Mesendoderm (in vitro differentiated cells): ENCODE results near the gene PLSCR2.
A peak's percentile ranks its signal among the peaks of the same experiment; 100 is the strongest.

Experiments
- DNase-seq: peaks from one replicate; pipeline ENCODE4 v3.0.0; 2013
- H2AK5ac ChIP-seq: 2 replicates; pipeline ENCODE4 v1.6.1; 2013; ENCODE audit warnings: low read length, inconsistent platforms
- H2BK120ac ChIP-seq: 2 replicates; pipeline ENCODE4 v1.6.1; 2013; ENCODE audit warnings: low read depth, mild to moderate bottlenecking, low read length, moderate library complexity, mixed read lengths
- H2BK15ac ChIP-seq: replicated peaks from 2 replicates; pipeline ENCODE4 v1.6.1; 2013; ENCODE audit warnings: low read depth, mild to moderate bottlenecking, moderate library complexity
- H2BK5ac ChIP-seq: 2 replicates; pipeline ENCODE4 v1.6.1; 2013; ENCODE audit warnings: low read length, inconsistent platforms
- H3K18ac ChIP-seq: 2 replicates; pipeline ENCODE4 v1.6.1; 2013; ENCODE audit warnings: mild to moderate bottlenecking, low read length, mixed read lengths
- H3K23ac ChIP-seq: one replicate; pipeline ENCODE4 v1.6.1; 2013; ENCODE audit warnings: low read length
- H3K27ac ChIP-seq: 2 replicates; pipeline ENCODE4 v1.5.1; 2013; ENCODE audit warnings: low read depth, mild to moderate bottlenecking, inconsistent platforms, low read length, moderate library complexity
- H3K27me3 ChIP-seq: 2 replicates; pipeline ENCODE4 v1.6.1; 2013; ENCODE audit warnings: low read length, control low read depth, mild to moderate bottlenecking, inconsistent platforms; ENCODE audit not compliant: insufficient read depth, poor library complexity
- H3K36me3 ChIP-seq: 2 replicates; pipeline ENCODE4 v1.6.1; 2013; ENCODE audit warnings: low read length, inconsistent platforms; ENCODE audit not compliant: control insufficient read depth, insufficient read depth
- H3K4ac ChIP-seq: one replicate; pipeline ENCODE4 v1.6.1; 2013; ENCODE audit warnings: low read depth, mild to moderate bottlenecking, low read length, moderate library complexity
- H3K4me1 ChIP-seq: 2 replicates; pipeline ENCODE4 v1.6.1; 2013; ENCODE audit warnings: low read depth, low read length, inconsistent platforms; ENCODE audit not compliant: control insufficient read depth
- H3K4me2 ChIP-seq: 2 replicates; pipeline ENCODE4 v1.6.1; 2013; ENCODE audit warnings: low read length
- H3K4me3 ChIP-seq: 2 replicates; pipeline ENCODE4 v1.5.1; 2013; ENCODE audit warnings: mild to moderate bottlenecking, low read length
- H3K56ac ChIP-seq: one replicate; pipeline ENCODE4 v1.6.1; 2013; ENCODE audit warnings: low read length
- H3K79me1 ChIP-seq: 2 replicates; pipeline ENCODE4 v1.6.1; 2013; ENCODE audit warnings: low read length, inconsistent platforms
- H3K79me2 ChIP-seq: 2 replicates; pipeline ENCODE4 v1.6.1; 2013; ENCODE audit warnings: mild to moderate bottlenecking, low read length; ENCODE audit not compliant: control insufficient read depth, insufficient read depth
- H3K9ac ChIP-seq: 2 replicates; pipeline ENCODE4 v1.6.1; 2013; ENCODE audit warnings: low read length, inconsistent platforms
- H4K5ac ChIP-seq: one replicate; pipeline ENCODE4 v1.6.1; 2013; ENCODE audit warnings: low read length
- H4K8ac ChIP-seq: one replicate; pipeline ENCODE4 v1.6.1; 2013; ENCODE audit warnings: low read depth, mild to moderate bottlenecking, control low read depth, low read length, moderate library complexity
- WGBS: extraction: QIAGEN DNeasy Blood & Tissue Kit; methylation state at CpG from one replicate; pipeline ENCODE4 v1.1.7; 2013; ENCODE audit warnings: low lambda C conversion rate, missing lambda C conversion rate; ENCODE audit not compliant: insufficient coverage; ENCODE audit errors: extremely low coverage; 5-methylcytosine and 5-hydroxymethylcytosine counted together

Gene PLSCR2

GRCh38 chr3:146505516-146505915, 36.2 kb upstream of the PLSCR2 start:
- Histone ChIP-seq H2BK5ac (no peak overlapping the region), H3K36me3 (no peaks in the 10 kb centered on the region), H3K79me2 (no peaks in the 10 kb centered on the region), H3K4me2 (no peak overlapping the region), H2BK120ac (no peak overlapping the region), H3K4ac (no peak overlapping the region), H4K8ac (no peak overlapping the region), H2BK15ac (no peak overlapping the region), H3K56ac (no peak overlapping the region), H3K4me3 (no peak overlapping the region), H3K9ac (no peak overlapping the region), H4K5ac (no peak overlapping the region), H3K79me1 (no peaks in the 10 kb centered on the region), H2AK5ac (no peak overlapping the region), H3K18ac (no peak overlapping the region), H3K4me1 (peaks cover 5% of the 10 kb centered on the region), H3K27me3 (no peaks in the 10 kb centered on the region), H3K27ac (no peak overlapping the region), H3K23ac (no peak overlapping the region)
- WGBS = no CpG with 5 or more reads among the region's 1 CpG
- DNase-seq = no peak

GRCh38 chr3:146504498-146505197, 35.3 kb upstream of the PLSCR2 start:
- Histone ChIP-seq H3K36me3 (no peaks in the 10 kb centered on the region), H2BK120ac (no peak overlapping the region), H3K9ac (no peak overlapping the region), H3K27ac (peak overlapping the region; percentile 33), H3K4me3 (no peak overlapping the region), H3K56ac (no peak overlapping the region), H3K23ac (no peak overlapping the region), H3K4me1 (peaks cover 5% of the 10 kb centered on the region), H2BK15ac (no peak overlapping the region), H3K27me3 (no peaks in the 10 kb centered on the region), H3K79me2 (no peaks in the 10 kb centered on the region), H4K5ac (no peak overlapping the region), H3K4ac (no peak overlapping the region), H2BK5ac (no peak overlapping the region), H2AK5ac (no peak overlapping the region), H4K8ac (peak overlapping the region; percentile 93), H3K18ac (peak overlapping the region; percentile 18), H3K79me1 (no peaks in the 10 kb centered on the region), H3K4me2 (no peak overlapping the region)
- DNase-seq = peak; percentile 96
- WGBS = no CpG with 5 or more reads among the region's 3 CpGs

- Histone ChIP-seq H3K4me2 (no peak overlapping the region), H3K4me1 (peaks cover 5% of the 10 kb centered on the region), H4K8ac (no peak overlapping the region), H3K4me3 (no peak overlapping the region), H3K79me1 (no peaks in the 10 kb centered on the region), H3K9ac (no peak overlapping the region), H3K27me3 (no peaks in the 10 kb centered on the region), H3K4ac (peak overlapping the region; percentile 96), H3K23ac (no peak overlapping the region), H2BK5ac (peak overlapping the region; percentile 17), H2BK15ac (peak overlapping the region; percentile 74), H3K36me3 (no peaks in the 10 kb centered on the region), H2AK5ac (peak overlapping the region; percentile 5), H3K79me2 (no peaks in the 10 kb centered on the region), H2BK120ac (peak overlapping the region; percentile 89), H3K18ac (peak overlapping the region; percentile 93), H3K56ac (peak overlapping the region; percentile 67), H3K27ac (peak overlapping the region; percentile 53), H4K5ac (no peak overlapping the region)
- no CpG with 5 or more reads among the region's 12 CpGs for WGBS
- peak; percentile 71 for DNase-seq
Measured at GRCh38 chr3:146503461-146504202, 34.3 kb upstream of the PLSCR2 start.

DNA sequence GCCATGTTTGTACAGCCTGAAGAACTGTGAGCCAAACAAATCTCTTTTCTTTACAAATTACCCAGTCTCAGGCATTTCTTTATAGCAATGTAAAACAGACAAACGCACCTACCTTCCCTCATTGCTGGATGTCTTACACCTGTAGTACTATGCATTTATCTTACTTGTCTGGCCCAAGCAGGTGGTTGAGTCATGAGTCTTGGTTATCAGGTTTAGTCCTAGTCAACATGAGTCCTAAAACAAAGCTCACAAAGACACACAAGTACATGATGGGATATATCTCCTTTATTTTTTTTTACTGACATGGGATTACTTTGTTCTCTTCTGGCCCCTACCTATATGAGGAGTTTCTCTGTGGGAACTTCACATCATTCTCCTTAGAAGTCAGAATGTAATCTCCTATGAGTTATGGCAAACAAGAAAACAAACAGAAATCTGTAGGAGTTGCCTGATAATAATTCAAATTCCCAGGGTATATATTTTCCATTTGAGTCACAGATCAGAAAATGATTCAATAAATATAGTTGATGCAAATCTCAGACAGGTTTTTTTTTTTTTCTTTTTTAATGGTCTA, 33.6 kb upstream of the PLSCR2 start:
- H3K18ac ChIP-seq = no peak overlapping the region
- WGBS = no CpG with 5 or more reads among the region's 1 CpG
- H3K56ac ChIP-seq = no peak overlapping the region
- H3K9ac ChIP-seq = no peak overlapping the region
- H3K79me2 ChIP-seq = no peaks in the 10 kb centered on the region
- no peak overlapping the region for H3K4ac ChIP-seq
- no peak for DNase-seq
- H2BK15ac ChIP-seq = no peak overlapping the region
- H3K27ac ChIP-seq = no peak overlapping the region
- H3K4me1 ChIP-seq = peaks cover 5% of the 10 kb centered on the region
- no peak overlapping the region for H4K8ac ChIP-seq
- H2BK120ac ChIP-seq = no peak overlapping the region
- H3K4me2 ChIP-seq = no peak overlapping the region
- peak overlapping the region; percentile 77 for H2AK5ac ChIP-seq
- no peaks in the 10 kb centered on the region for H3K27me3 ChIP-seq
- no peak overlapping the region for H3K4me3 ChIP-seq
- no peaks in the 10 kb centered on the region for H3K79me1 ChIP-seq
- no peaks in the 10 kb centered on the region for H3K36me3 ChIP-seq
- H4K5ac ChIP-seq = no peak overlapping the region
- no peak overlapping the region for H3K23ac ChIP-seq
- no peak overlapping the region for H2BK5ac ChIP-seq

GRCh38 chr3:146501752-146502151, 32.4 kb upstream of the PLSCR2 start:
- Histone ChIP-seq H4K5ac (no peak overlapping the region), H3K4me1 (no peaks in the 10 kb centered on the region), H2BK120ac (peak overlapping the region; percentile 45), H3K4me2 (no peak overlapping the region), H3K9ac (no peak overlapping the region), H2AK5ac (no peak overlapping the region), H3K18ac (no peak overlapping the region), H3K4me3 (no peak overlapping the region), H3K27me3 (no peaks in the 10 kb centered on the region), H3K56ac (no peak overlapping the region), H3K27ac (no peak overlapping the region), H2BK5ac (no peak overlapping the region), H3K23ac (no peak overlapping the region), H3K79me2 (no peaks in the 10 kb centered on the region), H2BK15ac (no peak overlapping the region), H3K36me3 (no peaks in the 10 kb centered on the region), H3K4ac (peak overlapping the region; percentile 70), H4K8ac (no peak overlapping the region), H3K79me1 (no peaks in the 10 kb centered on the region)
- no peak for DNase-seq
